WTC11 (cell line): ENCODE results near the gene DNAJB2.

Source experiments
- ESRRA ChIP-seq: sonication (generic); formaldehyde crosslinking; IDR thresholded peaks from 2 replicates; pipeline ENCODE4 v1.8.1; 2022; ENCODE audit warnings: mild to moderate bottlenecking, missing genetic modification reagents, borderline replicate concordance
- TP53 ChIP-seq: sonication (generic); formaldehyde crosslinking; IDR thresholded peaks from 2 replicates; pipeline ENCODE4 v1.8.1; 2023; ENCODE audit warnings: mild to moderate bottlenecking, missing genetic modification reagents
- TF ChIP-seq, protein P1 (sequence below): fragments of 200-600 bp; IDR thresholded peaks from 2 replicates; pipeline ENCODE4 v1.8.0; 2022; ENCODE audit warnings: antibody characterized with exemption
- TF ChIP-seq, protein P2 (sequence below): sonication (generic); formaldehyde crosslinking; IDR thresholded peaks from 2 replicates; pipeline ENCODE4 v1.8.1; 2023; ENCODE audit warnings: mild to moderate bottlenecking, missing genetic modification reagents, moderate library complexity
- TF ChIP-seq, protein P3 (sequence below): sonication (generic); formaldehyde crosslinking; IDR thresholded peaks from 2 replicates; pipeline ENCODE4 v1.8.1; 2022; ENCODE audit warnings: low read depth, missing genetic modification reagents, borderline replicate concordance

DNA sequence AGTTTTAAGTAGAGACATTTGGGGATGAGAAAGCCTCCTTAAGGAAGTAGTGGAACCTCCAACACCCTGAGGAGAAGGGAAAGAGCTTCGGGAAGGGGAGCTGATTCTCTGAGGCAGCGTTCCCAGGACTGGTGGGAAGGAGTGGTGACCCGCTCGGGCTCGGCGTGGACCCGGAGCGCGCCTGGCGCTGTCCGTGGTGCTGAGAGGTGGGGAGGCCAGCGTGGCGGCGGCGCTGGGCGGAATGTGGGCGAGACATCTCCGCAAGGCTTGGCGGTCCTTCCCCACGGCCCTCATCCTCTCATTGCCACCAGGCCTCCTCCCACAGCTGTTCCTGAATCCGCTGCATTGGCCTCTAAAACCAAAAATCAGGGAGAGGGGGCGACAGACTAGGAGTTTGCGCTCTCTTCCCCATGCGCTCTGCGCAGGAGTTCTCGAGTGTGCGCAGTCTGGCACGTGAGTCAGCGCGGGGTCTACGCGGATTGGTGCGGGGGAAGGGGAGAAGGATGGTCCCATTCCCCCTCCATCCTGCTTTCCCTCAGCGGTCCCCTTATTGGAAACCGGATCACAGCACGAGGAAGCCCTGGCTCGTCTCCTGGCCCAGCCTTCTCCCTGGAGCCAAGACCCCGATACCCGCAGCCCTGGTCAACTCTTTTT is 52.5 kb downstream of the DNAJB2 start:
- TF ChIP-seq, protein P1, sequence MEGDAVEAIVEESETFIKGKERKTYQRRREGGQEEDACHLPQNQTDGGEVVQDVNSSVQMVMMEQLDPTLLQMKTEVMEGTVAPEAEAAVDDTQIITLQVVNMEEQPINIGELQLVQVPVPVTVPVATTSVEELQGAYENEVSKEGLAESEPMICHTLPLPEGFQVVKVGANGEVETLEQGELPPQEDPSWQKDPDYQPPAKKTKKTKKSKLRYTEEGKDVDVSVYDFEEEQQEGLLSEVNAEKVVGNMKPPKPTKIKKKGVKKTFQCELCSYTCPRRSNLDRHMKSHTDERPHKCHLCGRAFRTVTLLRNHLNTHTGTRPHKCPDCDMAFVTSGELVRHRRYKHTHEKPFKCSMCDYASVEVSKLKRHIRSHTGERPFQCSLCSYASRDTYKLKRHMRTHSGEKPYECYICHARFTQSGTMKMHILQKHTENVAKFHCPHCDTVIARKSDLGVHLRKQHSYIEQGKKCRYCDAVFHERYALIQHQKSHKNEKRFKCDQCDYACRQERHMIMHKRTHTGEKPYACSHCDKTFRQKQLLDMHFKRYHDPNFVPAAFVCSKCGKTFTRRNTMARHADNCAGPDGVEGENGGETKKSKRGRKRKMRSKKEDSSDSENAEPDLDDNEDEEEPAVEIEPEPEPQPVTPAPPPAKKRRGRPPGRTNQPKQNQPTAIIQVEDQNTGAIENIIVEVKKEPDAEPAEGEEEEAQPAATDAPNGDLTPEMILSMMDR = no peak
- TF ChIP-seq, protein P2, sequence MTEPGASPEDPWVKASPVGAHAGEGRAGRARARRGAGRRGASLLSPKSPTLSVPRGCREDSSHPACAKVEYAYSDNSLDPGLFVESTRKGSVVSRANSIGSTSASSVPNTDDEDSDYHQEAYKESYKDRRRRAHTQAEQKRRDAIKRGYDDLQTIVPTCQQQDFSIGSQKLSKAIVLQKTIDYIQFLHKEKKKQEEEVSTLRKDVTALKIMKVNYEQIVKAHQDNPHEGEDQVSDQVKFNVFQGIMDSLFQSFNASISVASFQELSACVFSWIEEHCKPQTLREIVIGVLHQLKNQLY = peak; percentile 36; the same call in 1 of the 2 replicates
- TF ChIP-seq TP53 (CRISPR knock-in tag) (0 out of 2 replicates have a peak, but pooled peaks have one; percentile 88), ESRRA (CRISPR knock-in tag) (peak; percentile 90; the same call in 1 of the 2 replicates)
- TF ChIP-seq, protein P3, sequence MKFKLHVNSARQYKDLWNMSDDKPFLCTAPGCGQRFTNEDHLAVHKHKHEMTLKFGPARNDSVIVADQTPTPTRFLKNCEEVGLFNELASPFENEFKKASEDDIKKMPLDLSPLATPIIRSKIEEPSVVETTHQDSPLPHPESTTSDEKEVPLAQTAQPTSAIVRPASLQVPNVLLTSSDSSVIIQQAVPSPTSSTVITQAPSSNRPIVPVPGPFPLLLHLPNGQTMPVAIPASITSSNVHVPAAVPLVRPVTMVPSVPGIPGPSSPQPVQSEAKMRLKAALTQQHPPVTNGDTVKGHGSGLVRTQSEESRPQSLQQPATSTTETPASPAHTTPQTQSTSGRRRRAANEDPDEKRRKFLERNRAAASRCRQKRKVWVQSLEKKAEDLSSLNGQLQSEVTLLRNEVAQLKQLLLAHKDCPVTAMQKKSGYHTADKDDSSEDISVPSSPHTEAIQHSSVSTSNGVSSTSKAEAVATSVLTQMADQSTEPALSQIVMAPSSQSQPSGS (CRISPR knock-in tag) = no peak
